Activated CD8-positive, alpha-beta memory T cell treated with anti-CD3 and anti-CD28 coated beads, Interleukin-2, amount 50 U/mL, for 48 hours (primary cell): ENCODE results near the gene NEK6.

Experiments
- DNase-seq: peaks from one replicate; pipeline ENCODE4 v3.0.0-alpha.2; 2020

Gene NEK6

DNA sequence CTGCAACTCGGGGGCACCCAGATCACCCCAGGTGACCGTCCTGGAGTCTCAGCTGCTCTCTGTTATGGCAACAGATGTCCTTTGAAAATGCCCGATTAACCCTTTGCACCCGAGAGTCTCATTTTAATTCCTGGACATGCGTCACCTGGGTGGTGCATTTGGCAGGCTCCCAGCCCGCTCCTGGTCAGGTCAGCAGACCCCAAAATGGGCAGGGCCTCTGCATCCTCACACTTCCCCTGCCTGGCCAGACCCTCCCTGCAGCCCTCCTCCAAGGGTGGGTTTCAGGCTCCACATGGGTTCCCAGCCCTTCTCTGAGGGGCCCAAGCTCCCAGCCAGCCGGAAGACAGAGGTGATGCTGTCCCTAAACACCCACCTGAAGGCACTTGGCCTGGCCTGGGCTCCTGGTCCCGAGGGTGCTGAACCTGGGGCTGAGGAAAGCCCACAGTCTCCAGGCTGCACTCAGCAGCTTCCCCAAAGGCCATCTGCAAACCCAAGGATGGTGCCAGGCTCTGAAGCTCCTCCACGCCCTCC lies 88.1 kb downstream of the NEK6 start:
- no peak for DNase-seq

GRCh38 chr9:124346347-124347163 lies 88.8 kb downstream of the NEK6 start:
- no peak for DNase-seq

- DNase-seq = no peak
Measured at GRCh38 chr9:124347206-124347967, 89.6 kb downstream of the NEK6 start.

- DNase-seq = no peak
Measured at GRCh38 chr9:124347968-124348358, 90.2 kb downstream of the NEK6 start.

DNA sequence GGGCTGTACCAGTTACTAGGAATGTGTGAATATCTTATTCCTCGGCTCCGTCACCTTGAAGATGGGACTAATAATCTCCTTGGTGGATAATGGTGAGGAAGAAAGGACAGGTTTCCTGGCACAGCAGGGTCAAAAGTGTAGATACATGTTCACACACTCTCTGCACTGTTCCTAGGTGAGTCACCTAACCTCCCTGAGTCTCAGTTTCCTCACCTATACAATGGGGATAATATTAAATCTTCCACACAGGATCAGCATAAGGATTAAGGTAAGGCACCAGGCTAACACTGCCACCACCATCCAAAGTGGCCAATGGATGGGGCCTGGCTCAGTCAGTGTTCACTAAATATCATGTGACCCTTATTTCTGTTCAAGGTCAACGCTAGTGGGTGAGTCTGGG lies 90.6 kb downstream of the NEK6 start:
- no peak for DNase-seq

GRCh38 chr9:124348831-124349230 lies 91.1 kb downstream of the NEK6 start:
- no peak for DNase-seq

GRCh38 chr9:124349267-124349666 lies 91.5 kb downstream of the NEK6 start:
- DNase-seq = no peak

DNA sequence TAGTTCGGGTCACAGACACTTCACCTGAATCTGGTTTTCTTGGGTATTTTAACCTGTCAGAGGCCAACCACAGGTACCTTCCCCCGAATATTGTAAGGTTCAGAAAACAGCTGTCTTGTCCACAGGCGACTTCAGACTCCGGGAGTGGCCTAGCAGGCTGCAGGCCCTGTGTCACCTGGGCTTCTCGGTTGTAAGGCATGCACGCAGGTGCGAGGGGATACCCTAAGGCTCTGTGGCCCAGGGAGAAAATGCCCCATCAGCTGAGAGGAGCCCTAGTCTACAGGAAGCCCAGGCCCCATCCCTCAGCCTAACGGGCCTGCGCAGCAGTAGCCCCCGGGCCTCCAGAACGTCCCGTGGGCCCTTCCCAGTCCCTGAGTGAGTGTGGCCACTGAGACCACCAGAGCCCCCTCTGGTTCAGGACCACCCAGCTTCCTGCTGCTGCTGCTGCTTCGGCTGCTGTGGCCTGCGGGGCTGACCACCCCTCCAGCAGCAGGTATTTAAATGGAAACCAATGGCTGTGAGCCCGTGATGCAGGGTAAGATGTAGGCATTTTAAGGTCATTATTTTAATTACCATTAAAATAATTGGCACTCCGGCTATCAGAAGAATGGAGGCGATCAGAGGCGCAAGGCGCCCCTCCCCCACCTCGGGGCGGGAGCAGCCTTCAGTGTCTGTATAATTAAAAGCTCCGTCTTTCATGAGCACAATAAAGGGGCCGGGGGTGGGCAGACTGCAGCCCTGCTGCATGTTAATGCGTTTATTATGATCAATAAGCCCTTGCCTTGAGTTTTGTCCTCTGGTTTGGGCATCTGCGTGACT lies 92.1 kb downstream of the NEK6 start:
- DNase-seq = no peak

DNA sequence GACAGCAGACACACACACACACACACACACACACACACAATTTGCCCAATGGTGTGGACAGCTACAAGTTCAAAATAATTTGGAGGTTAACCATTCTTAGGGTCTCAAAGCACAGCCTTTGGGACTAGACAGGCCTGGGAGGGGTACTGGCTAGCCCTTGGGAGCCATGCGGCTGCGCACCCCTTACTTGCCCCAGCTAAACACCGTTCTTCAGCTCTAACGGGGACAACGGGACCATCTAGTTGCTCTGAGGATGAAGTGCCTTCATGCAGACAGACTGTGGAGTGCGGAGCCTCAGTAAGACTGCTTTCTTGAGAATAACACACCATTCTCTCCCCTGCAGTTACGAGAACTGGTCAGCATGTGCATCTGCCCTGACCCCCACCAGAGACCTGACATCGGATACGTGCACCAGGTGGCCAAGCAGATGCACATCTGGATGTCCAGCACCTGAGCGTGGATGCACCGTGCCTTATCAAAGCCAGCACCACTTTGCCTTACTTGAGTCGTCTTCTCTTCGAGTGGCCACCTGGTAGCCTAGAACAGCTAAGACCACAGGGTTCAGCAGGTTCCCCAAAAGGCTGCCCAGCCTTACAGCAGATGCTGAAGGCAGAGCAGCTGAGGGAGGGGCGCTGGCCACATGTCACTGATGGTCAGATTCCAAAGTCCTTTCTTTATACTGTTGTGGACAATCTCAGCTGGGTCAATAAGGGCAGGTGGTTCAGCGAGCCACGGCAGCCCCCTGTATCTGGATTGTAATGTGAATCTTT lies 92.9 kb downstream of the NEK6 start:
- DNase-seq = no peak

DNA sequence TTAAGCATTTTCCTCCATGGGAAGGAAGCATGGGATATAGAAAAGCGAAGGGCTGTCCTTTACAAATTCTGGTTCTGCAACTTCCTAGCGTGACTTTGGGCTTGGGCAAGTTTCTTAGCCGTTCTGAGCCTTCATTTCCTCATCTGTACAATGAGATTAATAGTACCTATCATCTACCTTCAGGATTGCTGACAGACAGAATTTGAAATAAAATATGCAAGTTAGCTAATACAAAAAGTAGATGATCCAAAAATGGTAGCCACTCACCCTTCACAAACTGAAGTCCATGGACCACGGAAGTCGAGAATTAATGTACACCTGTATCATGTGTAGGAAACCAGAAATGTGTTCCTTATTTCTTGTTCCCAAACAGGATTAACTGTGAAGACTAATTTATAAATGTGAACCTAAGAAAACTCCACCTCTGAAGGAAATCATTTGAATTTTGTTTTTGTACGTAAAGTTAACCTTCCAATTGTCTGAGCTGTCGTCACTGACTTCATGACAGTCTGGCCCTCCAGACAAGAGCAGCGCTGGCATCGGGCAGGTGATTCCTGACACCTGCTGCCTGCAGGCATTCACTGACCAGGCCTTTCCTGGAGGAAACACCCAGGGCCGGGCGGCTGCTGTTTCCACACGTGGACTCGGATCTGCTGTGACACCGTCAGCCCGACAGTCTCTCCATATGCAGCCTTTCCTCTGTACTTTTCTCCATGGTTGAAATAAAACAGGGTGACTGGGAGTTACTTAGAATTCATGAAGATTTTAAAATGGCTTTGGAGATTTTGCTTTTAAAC lies 94.1 kb downstream of the NEK6 start:
- no peak for DNase-seq

- no peak for DNase-seq
Measured at GRCh38 chr9:124352616-124353015, 94.9 kb downstream of the NEK6 start.

GRCh38 chr9:124353166-124353768 lies 95.5 kb downstream of the NEK6 start:
- DNase-seq = no peak

DNA sequence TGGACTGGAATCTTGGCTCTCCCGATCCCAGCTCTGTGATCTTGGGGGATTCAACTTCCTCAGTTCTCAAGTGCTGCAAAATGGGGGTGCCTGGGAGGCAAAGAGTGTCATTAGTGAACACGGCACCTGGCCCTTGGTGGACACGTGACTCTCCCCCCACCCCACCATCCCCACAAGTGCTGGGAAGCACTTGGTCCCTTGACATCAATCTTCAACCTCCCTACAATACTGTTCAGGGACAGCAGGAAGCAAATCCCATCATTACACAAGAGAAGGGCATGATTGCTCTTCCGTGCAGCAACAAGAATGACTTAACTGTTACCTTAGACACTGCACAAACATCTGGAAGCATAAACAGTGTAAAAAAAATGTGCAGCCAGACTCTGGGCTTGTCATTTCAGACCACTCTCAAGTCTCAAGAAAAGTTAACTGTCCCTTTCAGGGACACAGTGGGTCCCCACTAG lies 96.1 kb downstream of the NEK6 start:
- no peak for DNase-seq

DNA sequence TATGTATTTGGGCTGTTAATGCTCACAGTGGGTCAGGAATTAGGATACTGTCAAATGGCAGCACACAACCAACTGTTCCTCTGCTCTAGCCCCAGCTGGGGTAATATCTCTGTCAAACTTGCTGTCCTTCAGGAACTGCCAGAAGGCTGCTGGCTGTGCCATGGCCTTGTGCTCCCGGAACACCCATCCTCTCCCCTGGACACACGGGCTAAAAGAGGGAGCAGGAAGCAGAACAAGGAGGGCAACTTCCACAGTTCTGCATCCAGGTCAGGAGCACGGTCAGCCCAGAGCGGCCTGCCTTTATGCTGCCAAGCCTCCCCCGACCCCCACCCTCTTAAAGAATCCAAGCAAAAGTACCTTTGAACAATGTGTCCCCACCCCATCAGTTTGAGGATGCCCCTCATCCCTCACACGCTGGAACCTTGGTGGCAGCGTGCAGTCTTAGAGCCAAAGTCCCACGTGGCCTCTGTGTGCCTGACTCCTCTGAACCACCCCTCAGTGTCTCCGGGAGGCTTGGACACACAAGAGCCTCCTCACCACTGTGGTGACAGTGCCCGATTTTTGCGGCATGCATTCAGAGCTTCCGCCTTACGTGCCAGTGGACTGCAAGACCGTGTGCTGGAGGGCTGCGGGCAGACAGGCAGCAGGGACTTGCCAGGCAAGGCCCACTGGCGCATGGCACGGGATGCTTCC lies 96.7 kb downstream of the NEK6 start:
- peak; percentile 43 for DNase-seq

DNA sequence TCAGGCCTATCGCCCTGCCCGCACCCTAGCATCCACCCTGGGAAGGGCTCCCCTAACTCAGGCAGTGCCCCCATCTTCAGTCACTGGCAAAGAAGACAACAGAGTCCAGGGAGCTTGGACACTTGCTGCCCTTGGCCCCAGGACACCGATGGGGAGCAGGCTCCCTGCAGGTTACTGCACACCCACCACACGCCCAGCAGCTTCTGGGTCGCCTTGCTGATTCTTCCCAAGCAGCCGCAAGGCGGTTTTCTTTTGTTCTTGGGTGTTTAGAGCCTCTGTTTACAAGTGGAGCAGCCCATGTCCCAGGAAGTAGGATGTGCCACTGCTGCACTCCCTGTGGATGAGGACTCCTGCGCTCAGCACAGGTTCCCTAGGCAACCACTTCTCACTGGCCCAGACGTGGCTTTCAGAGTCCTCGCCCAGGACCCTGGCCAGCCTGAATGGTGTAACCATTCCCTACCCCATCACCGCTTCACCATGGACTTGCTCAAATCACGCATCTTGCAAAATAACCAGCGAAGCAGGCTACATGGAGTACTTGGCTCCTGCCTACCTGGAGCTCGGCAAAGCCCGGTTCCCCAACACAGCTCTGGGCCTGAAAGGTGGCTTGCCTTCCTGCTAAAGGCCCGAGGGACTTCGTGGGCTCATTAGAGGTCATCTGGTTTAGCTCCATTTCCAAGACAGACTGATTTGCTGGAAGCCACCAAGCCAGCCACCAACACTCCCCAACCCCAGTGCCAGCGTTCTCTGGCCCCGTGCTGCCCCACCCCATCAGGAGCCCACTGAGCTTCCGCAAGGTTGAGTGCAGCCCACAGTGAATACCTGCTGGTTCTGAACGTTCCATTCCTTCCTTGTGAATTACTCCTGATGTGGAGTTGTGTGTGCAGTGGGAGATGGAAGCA lies 97.5 kb downstream of the NEK6 start:
- DNase-seq = peak; percentile 43

DNA sequence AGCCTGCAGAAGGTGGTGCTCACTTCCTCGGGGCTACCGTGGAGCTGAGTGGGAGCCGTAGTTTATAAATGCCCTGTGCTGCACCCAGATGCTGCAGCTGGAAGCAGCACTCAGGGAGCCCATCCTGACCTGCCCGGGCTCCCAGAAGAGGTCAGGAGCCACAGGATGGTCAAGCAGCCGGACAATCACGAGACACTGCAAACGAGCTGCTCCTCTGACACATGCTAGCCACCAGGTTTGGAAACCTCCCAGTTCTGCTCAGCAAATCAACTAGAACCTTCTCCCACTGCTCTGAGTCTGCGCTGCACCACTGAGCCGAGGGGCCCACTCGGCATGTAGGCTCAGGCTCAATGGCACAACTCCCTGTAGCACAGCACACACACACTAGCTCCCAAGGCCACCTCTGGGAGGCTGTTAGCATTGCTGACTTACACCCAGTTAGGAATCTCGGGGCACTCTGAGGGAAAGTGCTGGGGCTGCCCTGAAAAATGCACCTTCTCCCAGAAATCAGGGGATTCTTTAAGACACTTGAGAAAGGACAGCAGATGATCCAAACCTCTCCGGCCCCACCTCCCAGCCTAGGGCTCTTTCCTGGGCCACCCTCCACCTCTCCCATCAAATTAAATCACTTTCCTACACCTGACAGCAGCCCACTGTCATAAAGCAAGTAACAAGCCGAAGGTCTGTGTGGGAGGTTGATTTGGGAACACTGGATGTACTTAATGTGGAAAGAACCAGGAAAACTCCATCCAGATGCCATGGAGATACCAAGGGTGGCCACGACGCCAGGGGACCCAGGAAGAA lies 98.4 kb downstream of the NEK6 start:
- no peak for DNase-seq

GRCh38 chr9:124356745-124357390 lies 99.1 kb downstream of the NEK6 start:
- DNase-seq = no peak
